ENCODE data around the gene REP15.

- TF ChIP-seq CTCF (optimal IDR thresholded peaks at IDR 0.05 in 1 of 3, IDR thresholded peaks at IDR 0.05 in 1 of 3, conservative IDR thresholded peaks at IDR 0.05 in 1 of 3; ENCODE audit: extremely low read depth in 1 of 3, insufficient read depth in 2 of 3, low read length in 3 of 3) = no peak
- no peak for TF ChIP-seq EZH2 (IDR thresholded peaks at IDR 0.05; ENCODE audit: low read length)
Observed at GRCh38 chr12:27743601-27744000, 47.4 kb downstream of the REP15 start.
